Activated T-cell treated with anti-CD3 and anti-CD28 coated beads, Interleukin-2, amount 50 U/mL, for 24 hours (primary cell): Measurements from ENCODE around the gene PRB2.
"Not testable (repeated sequence)": the region's sequence is repeated elsewhere in the genome, so short reads cannot be mapped to it uniquely, and the experiment has no call there.

Experiments used
- DNase-seq: peaks from one replicate; pipeline ENCODE4 v3.0.0-alpha.2; 2020
- H3K27ac Mint-ChIP-seq: 2 replicates; pipeline ENCODE4 v1.8.0; 2020; ENCODE audit warnings: mild to moderate bottlenecking, mixed read lengths
- H3K27me3 Mint-ChIP-seq: 2 replicates; pipeline ENCODE4 v1.8.0; 2020; ENCODE audit warnings: mixed read lengths
- H3K36me3 Mint-ChIP-seq: 2 replicates; pipeline ENCODE4 v1.8.0; 2020; ENCODE audit warnings: low read depth, mixed read lengths
- H3K4me1 Mint-ChIP-seq: 2 replicates; pipeline ENCODE4 v1.8.0; 2020; ENCODE audit warnings: low read depth, mixed read lengths
- H3K4me3 Mint-ChIP-seq: 2 replicates; pipeline ENCODE4 v1.8.0; 2020; ENCODE audit warnings: mild to moderate bottlenecking, moderate library complexity, mixed read lengths
- H3K9me3 Mint-ChIP-seq: 2 replicates; pipeline ENCODE4 v1.8.0; 2020; ENCODE audit warnings: mixed read lengths

Gene PRB2

DNA sequence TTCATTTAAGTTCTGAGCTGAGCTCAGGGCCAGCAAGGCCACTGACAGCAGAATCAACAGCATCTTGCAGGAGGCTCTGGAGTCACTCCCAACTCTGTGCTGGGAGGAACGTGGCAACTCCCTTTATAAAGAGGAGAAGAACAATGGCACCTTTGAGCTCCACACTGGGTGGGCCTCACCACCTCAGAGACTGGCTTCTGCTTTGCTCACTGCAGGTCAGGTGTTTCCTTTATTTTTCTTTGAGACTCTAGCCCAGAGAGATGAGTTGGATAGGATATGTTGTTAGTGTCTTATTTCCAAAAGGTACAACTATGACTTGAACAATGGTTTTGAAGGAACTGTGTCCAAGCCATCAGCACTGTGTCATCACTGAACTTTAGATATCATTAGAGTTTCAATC is at the start of gene PRB2:
Gene PRB2 (minus strand): TSS at position 101 of the 400 bp plus-strand sequence. CDS start 38 bp downstream, at position 63.
- not testable (repeated sequence) for H3K4me3 Mint-ChIP-seq, H3K9me3 Mint-ChIP-seq, H3K27ac Mint-ChIP-seq, H3K4me1 Mint-ChIP-seq, DNase-seq, H3K27me3 Mint-ChIP-seq, H3K36me3 Mint-ChIP-seq

DNA sequence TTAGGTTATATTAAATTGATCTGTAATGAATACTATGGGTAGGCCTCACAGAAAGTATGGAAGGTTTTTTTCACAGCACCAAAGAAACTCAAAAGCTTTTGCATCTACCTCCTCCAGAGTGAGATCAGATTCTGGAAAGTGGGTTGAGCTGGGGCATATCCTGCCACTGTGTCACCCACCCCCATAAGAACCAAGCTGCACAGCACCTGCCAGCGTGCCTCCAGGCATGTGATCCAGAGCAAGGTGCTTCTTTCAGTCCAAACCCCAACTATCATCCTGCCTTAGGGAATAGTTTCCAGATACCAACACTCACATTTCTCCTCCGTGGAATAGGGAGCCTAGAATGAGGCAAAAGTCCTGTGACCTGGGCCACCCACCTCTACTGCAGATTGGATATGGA is 42.6 kb upstream of the PRB2 start:
- H3K4me1 Mint-ChIP-seq: no peaks in the 10 kb centered on the region
- H3K27me3 Mint-ChIP-seq: no peaks in the 10 kb centered on the region
- DNase-seq: no peak
- H3K36me3 Mint-ChIP-seq: no peaks in the 10 kb centered on the region
- no peak overlapping the region for H3K27ac Mint-ChIP-seq
- no peak overlapping the region for H3K4me3 Mint-ChIP-seq
- no peaks in the 10 kb centered on the region for H3K9me3 Mint-ChIP-seq

DNA sequence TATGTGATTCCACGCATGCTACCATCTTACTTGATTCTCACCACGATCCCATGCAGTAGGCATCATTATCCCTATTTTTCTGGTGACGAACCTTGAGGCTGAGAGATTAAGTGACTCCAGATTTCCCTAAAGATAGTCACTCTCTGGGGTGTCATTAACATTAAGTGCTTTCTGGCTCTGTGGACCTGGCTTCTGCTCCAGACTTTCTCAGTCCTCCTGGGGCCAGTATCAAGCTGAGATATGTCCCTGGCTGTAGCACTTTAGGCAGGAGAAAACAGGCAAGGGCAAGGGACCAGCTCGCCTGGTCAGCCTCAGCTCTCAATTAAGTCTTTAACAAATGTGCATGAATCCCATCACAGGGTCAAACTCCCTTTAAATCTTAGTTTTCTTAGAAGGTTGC is 38.3 kb upstream of the PRB2 start:
- no peak for DNase-seq
- no peak overlapping the region for H3K27ac Mint-ChIP-seq
- H3K4me1 Mint-ChIP-seq: peaks cover 15% of the 10 kb centered on the region
- no peaks in the 10 kb centered on the region for H3K9me3 Mint-ChIP-seq
- H3K27me3 Mint-ChIP-seq: no peaks in the 10 kb centered on the region
- no peak overlapping the region for H3K4me3 Mint-ChIP-seq
- no peaks in the 10 kb centered on the region for H3K36me3 Mint-ChIP-seq

DNA sequence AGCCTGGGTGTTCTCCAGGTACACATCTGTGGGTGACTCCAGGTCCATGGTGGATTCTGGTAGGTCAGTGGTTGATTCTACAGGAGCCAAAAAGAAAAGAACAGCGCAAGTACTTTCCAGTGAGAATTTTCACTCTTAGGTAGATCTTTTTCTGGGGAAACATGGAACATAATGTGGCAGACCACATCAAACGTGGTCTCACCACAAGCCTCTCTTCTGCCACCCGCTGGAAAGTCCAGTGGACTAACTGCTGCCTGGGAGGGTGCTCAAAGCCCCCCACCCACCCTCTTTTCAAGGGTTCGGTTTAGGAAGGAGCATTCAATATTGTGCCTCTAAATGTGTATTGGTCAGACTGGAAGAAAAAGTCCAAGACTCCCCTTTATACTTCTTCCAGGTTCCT is 36.1 kb upstream of the PRB2 start:
- no peaks in the 10 kb centered on the region for H3K36me3 Mint-ChIP-seq
- no peak overlapping the region for H3K4me3 Mint-ChIP-seq
- H3K27ac Mint-ChIP-seq: peak overlapping the region; percentile 31
- peaks cover 15% of the 10 kb centered on the region for H3K4me1 Mint-ChIP-seq
- no peak for DNase-seq
- H3K9me3 Mint-ChIP-seq: no peaks in the 10 kb centered on the region
- no peaks in the 10 kb centered on the region for H3K27me3 Mint-ChIP-seq

DNA sequence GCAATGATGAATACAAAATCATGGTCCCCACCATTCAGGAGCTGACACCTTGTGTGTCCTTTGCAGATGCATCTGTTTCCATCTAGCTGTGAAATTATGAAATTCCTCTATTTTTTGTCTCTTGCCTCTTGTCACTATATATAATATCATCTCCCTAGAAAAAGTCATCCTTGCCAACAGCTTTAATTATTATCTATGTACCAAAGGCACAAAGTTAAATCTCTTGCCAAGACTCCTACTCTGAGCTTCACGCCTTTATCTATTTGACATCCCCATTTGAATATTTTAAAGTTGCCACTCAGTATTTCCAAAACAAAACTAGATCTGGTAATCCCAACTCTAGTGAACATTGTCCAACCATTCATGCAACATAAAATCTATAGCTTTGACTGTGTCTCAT is 32.0 kb upstream of the PRB2 start:
- H3K9me3 Mint-ChIP-seq: no peaks in the 10 kb centered on the region
- H3K4me3 Mint-ChIP-seq: no peak overlapping the region
- H3K27me3 Mint-ChIP-seq: no peaks in the 10 kb centered on the region
- H3K27ac Mint-ChIP-seq: no peak overlapping the region
- H3K4me1 Mint-ChIP-seq: peaks cover 11% of the 10 kb centered on the region
- no peak for DNase-seq
- H3K36me3 Mint-ChIP-seq: no peaks in the 10 kb centered on the region

DNA sequence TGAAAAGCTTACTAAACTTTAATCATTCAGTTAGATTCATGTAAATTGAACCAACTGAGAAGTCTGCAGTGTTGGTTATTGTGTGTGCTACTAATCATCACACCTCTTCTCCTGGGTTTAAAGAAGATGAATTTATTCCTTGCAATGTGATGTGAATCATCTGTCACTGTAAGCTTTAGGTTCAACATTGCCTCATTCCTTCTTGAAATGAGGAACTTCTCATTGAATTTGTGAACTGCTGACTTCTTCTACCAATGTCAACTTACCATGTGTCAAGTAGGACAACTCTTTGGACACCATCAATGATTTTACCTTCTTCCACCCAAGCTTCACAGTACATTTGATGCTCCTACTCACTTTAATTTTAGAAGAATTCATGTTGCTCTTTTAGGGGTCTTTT is 17.4 kb upstream of the PRB2 start:
- H3K27ac Mint-ChIP-seq: no peak overlapping the region

DNA sequence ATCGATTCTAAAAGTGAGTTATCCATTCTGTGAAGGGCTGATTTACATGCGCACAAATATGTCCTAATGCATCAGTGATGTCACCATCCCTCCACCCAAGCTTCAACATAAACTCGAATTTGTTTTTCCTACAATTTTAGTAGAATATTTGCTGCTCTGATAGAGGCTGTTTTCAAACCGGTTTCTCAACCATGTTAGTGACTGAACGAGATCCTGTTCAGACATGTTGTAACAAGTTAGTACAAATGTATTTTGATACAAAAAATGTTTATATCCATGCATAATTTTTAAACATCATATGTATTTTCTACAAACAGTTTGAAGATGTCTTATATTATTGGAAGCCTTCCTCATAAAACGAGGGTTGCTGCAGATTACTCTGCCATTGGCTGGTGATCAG is 12.7 kb upstream of the PRB2 start:
- H3K27me3 Mint-ChIP-seq: no peaks in the 10 kb centered on the region
- no peak overlapping the region for H3K27ac Mint-ChIP-seq
- peaks cover 14% of the 10 kb centered on the region for H3K9me3 Mint-ChIP-seq
- H3K4me3 Mint-ChIP-seq: no peak overlapping the region
- no peaks in the 10 kb centered on the region for H3K4me1 Mint-ChIP-seq
- DNase-seq: no peak
- H3K36me3 Mint-ChIP-seq: peaks cover 4% of the 10 kb centered on the region

More for the DNA sequence above, 17.4 kb upstream of the PRB2 start:
- Mint-ChIP-seq H3K4me1 (no peaks in the 10 kb centered on the region), H3K4me3 (no peak overlapping the region), H3K27me3 (no peaks in the 10 kb centered on the region), H3K36me3 (peaks cover 4% of the 10 kb centered on the region), H3K9me3 (peaks cover 19% of the 10 kb centered on the region)
- DNase-seq: no peak

DNA sequence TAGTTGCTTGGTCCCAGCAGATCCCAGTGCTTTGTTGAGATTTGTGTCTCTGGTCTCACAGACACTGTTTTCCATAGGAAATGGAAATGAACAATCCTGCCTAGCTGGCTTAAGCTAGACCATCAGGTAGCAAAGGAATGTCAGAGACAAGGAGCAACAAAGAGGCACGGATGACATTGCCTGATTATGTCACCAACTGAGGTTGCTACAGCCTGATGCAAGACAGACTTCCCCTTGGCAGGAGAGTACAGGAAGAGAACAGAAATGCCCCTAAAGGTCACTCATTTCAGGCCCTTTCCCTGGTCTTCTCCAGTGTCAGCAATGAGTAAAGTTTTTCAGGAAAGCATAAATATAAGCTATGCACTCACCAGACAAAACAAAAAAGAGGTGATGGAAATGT is 2.0 kb upstream of the PRB2 start:
- no peaks in the 10 kb centered on the region for H3K27me3 Mint-ChIP-seq
- H3K9me3 Mint-ChIP-seq: no peaks in the 10 kb centered on the region
- no peak overlapping the region for H3K27ac Mint-ChIP-seq
- no peaks in the 10 kb centered on the region for H3K4me1 Mint-ChIP-seq
- no peaks in the 10 kb centered on the region for H3K36me3 Mint-ChIP-seq
- DNase-seq: no peak
- H3K4me3 Mint-ChIP-seq: no peak overlapping the region

DNA sequence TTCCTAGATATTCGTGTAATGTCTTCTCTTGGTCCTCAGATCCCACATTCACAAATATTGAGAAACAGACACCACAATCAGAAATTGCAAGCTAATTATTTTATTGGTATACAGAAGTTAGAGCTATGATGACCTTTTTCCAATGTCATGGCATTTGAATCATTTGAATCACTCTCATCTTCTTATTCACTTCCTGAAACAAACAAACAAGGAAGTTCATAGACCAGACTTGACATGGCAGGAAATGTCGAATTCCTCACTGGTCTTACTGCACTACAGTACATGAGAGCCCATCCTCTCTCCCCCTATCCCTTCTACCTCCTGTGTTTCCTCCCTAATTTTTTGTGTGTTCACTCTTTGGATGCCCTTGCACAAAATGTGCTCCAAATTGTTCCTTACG is 3.9 kb downstream of the PRB2 start:
- not testable (repeated sequence) for H3K27ac Mint-ChIP-seq, H3K4me1 Mint-ChIP-seq, DNase-seq, H3K27me3 Mint-ChIP-seq, H3K4me3 Mint-ChIP-seq, H3K36me3 Mint-ChIP-seq, H3K9me3 Mint-ChIP-seq

DNA sequence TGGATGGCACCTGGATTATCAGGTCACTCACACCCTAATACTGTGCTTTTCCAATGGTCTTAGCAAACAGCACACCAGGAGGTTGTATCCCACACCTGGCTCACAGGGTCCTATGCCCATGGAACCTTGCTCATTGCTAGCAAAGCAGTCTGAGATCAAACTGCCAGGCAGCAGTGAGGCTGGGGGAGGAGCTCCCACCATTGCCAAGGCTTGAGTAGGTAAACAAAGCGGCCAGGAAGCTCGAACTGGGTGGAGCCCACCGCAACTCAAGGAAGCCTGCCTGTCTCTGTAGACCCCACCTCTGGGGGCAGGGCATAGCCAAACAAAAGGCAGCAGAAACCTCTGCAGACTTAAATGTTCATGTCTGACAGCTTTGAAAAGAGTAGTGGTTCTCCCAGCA is 17.9 kb downstream of the PRB2 start:
- H3K36me3 Mint-ChIP-seq: peaks cover 26% of the 10 kb centered on the region
- not testable (repeated sequence) for H3K4me1 Mint-ChIP-seq, H3K27me3 Mint-ChIP-seq, DNase-seq, H3K27ac Mint-ChIP-seq, H3K4me3 Mint-ChIP-seq
- peaks cover 42% of the 10 kb centered on the region for H3K9me3 Mint-ChIP-seq

DNA sequence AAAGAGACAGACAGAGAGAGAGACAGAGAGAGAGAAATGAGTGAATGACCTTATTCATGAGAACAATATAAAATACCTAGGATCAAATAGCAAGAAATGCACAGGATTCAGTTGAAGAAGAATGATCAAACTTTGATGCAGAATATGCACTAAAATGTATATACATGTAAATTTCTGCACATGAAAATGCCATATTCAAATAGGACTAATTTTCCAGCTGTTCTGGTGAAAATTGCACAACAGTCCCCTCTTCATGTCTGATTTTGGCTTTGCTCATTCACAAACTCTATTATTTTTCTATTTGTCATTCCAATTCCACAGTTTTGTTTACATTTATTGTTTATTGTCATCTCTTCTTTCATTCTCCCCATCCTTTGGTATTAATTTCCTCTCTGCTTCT is 34.2 kb downstream of the PRB2 start:
- H3K4me3 Mint-ChIP-seq: no peak overlapping the region
- peaks cover 1% of the 10 kb centered on the region for H3K4me1 Mint-ChIP-seq
- DNase-seq: no peak
- H3K9me3 Mint-ChIP-seq: peaks cover 2% of the 10 kb centered on the region
- no peaks in the 10 kb centered on the region for H3K27me3 Mint-ChIP-seq
- no peaks in the 10 kb centered on the region for H3K36me3 Mint-ChIP-seq
- no peak overlapping the region for H3K27ac Mint-ChIP-seq

DNA sequence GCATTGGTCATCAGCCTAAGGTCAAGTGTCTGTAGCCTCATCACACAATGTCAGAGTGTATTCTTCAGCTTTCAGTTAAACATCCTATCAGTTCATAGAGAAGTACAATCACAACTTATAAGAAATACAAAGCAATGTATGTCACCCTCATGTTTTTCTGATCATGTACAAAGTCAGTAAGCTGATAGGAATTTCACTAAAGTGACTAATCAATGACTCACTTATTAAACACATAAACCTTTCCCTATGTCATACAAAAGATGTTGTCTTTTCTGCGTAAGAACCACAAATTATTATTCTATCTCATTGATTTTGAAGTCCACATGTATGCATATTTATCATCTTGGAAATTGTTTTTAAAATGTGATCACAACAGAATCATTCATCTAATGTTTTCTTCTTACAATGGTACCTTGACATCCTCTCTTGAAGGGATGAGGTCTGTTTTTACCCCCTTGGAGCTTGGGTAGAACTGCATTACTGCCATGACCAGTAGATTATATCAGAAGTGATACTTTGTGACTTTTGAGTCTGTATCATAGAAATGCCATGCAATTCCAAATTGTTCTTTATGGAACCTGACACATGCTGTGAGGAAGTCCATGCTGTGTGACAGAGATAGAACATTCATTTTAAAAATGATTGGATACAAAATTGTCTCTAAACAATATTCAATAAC is 35.0 kb downstream of the PRB2 start:
- not testable (repeated sequence) for H3K27me3 Mint-ChIP-seq, H3K36me3 Mint-ChIP-seq, DNase-seq, H3K27ac Mint-ChIP-seq, H3K4me3 Mint-ChIP-seq, H3K9me3 Mint-ChIP-seq, H3K4me1 Mint-ChIP-seq

DNA sequence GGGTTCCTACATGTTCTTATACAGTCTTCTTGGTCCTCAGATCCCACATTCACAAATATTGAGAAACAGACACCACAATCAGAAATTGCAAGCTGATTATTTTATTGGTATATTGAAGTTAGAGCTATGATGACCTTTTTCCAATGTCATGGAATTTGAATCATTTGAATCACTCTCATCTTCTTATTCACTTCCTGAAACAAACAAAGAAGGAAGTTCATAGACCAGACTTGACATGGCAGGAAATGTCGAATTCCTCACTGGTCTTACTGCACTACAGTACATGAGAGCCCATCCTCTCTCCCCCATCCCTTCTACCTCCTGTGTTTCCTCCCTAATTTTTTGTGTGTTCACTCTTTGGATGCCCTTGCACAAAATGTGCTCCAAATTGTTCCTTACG is 43.6 kb downstream of the PRB2 start:
- not testable (repeated sequence) for H3K27me3 Mint-ChIP-seq, H3K9me3 Mint-ChIP-seq, DNase-seq, H3K27ac Mint-ChIP-seq, H3K36me3 Mint-ChIP-seq, H3K4me1 Mint-ChIP-seq, H3K4me3 Mint-ChIP-seq

DNA sequence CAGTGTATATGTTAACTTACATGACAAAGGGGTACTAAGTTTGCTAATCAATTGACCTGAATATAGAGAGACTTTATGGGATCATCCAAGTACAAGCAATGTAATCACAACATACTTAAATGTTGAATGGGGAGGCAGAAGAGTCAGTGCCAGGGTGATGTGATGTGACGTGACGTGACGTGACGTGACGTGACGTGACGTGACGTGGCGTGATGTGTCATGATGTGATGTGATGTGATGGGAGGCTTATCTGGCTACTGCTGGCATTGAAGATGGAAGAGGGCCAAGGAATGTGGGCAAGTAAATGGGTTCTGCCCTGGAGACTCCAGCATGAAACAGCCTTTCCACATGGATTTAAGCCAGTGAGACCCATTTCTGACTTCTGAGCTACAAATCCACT is 46.9 kb downstream of the PRB2 start:
- Mint-ChIP-seq H3K9me3 (no peaks in the 10 kb centered on the region), H3K36me3 (no peaks in the 10 kb centered on the region), H3K4me3 (no peak overlapping the region), H3K27ac (no peak overlapping the region), H3K4me1 (no peaks in the 10 kb centered on the region), H3K27me3 (no peaks in the 10 kb centered on the region)
- no peak for DNase-seq

DNA sequence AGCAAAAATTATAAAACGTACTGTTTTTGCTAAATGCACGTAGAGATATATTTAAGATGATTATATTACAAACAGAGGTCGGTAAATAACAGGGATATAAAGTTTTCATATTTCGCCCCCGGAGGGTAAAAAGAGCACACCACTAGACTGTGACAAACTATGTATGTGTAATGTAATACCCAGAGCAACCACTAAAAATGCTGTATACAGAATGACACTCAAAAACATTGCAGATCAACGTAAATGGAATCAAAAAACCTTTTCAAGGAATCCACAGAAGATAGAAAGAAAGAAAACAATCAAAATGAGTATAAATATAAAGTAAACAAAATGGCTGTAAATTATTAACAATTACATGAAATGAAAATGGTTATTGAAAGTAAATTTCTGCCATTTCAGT is 47.6 kb downstream of the PRB2 start:
- Mint-ChIP-seq H3K4me3 (no peak overlapping the region), H3K36me3 (no peaks in the 10 kb centered on the region), H3K27ac (no peak overlapping the region), H3K27me3 (no peaks in the 10 kb centered on the region), H3K9me3 (no peaks in the 10 kb centered on the region), H3K4me1 (no peaks in the 10 kb centered on the region)
- DNase-seq: no peak

DNA sequence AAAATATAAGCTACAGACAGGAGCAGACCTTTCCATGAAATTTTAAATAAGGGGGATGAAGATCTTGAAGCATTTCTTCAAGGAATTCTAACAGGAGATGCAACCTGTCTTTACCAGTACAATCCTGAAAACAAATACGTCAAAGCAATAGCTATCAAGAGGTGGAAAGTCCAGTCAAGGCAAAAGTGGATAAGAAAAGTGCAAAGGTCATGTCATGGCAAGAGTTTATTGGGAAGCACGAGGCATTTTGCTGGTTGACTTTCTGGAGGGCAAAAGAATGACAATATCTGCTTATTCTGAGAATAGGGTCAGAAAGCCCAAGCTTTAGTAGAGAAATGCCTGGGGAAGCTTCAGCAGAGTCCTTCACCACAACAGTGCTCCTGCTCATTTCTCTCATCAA is 50.9 kb downstream of the PRB2 start:
- DNase-seq: no peak
- Mint-ChIP-seq H3K36me3 (no peaks in the 10 kb centered on the region), H3K4me3 (no peak overlapping the region), H3K27me3 (no peaks in the 10 kb centered on the region), H3K27ac (no peak overlapping the region), H3K4me1 (no peaks in the 10 kb centered on the region), H3K9me3 (no peaks in the 10 kb centered on the region)
